WI38 (cell line): ENCODE data around the gene PJA1.

ENCODE experiments used
- H3K4me3 ChIP-seq: 2 replicates; pipeline ENCODE4 v1.5.1; 2011; ENCODE audit warnings: low read depth, mild to moderate bottlenecking, control low read depth, low read length
- CTCF ChIP-seq: IDR thresholded peaks from 2 replicates; pipeline ENCODE4 v1.5.1; 2012; ENCODE audit warnings: low read depth, mild to moderate bottlenecking, control low read depth, low read length

PJA1 gene

GRCh38 chrX:69116077-69116476 is 49.2 kb downstream of the PJA1 start:
- no peak overlapping the region for H3K4me3 ChIP-seq
- TF ChIP-seq CTCF, result no peak

- no peak overlapping the region for H3K4me3 ChIP-seq
- TF ChIP-seq CTCF, result no peak
Measured at GRCh38 chrX:69113723-69114122, 51.5 kb downstream of the PJA1 start.
